Measurements from ENCODE around the gene IFT20. TPM values are rescaled to one million over a fixed set of nuclear protein-coding genes. Genes with fewer than 3 reads are reported as not detected.
A peak's percentile ranks its signal among the peaks of the same experiment; 100 is the strongest.

Gene IFT20
- total and polyA plus RNA-seq, 4 experiments from 2014 or later, result 38.7 to 63.7 (median 43.3) TPM

DNA sequence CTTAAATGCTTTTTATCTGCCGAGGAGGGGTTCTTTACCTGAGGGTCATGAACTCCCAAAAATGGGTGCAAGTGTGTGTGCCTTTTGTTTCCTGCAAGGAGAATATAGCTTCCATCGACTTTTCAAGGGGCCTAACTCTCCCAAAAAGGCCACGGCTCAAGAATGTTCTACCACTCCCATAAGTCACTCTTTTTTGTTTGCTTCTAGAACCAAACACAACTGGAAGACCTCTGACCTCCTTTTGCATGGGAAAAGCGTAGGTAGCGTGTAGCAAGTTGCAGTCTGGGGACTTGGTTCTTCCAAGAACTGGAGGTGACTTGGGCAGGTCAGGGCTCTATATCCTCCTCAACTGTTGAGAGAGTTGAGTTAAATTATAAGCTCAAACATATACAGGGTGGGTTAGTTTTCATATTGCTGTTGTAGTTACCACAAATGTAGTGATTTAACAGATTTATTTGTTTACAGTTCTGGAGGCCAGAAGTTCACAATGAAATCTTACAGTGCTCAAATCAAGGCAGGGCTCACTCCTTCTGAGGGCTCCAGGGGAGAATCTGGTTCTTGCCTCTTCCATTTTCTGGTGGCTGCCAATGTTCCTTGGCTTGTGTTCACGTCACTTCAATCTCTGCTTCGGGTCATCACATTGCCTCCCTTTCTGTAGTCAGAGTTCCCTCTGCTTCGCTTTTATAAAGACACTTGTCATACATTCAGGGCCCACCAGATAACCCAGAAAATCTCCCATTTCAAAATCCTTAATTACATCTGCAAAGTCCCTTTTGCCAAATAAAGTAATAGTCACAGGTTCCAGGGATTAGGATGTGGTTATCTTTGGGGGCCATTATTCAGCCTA lies 14.8 kb downstream of the IFT20 start:
- Mint-ChIP-seq H3K36me3 (no peaks in the 10 kb centered on the region), H3K4me3 (peak overlapping the region; percentile 87 to 95 (median 91)), H3K27me3 (no peaks in the 10 kb centered on the region), H3K27ac (peak overlapping the region in 4 of 7 donors; percentile 31 to 85 (median 61)), H3K9me3 (no peaks in the 10 kb centered on the region), H3K4me1 (peaks cover 15 to 32% (median 21%) of the 10 kb centered on the region in 4 donors)
- Histone ChIP-seq H3K27ac (ENCODE audit: low read depth, low read length) (no peak overlapping the region), H3K9me3 (ENCODE audit: control insufficient read depth in 1 of 2, low read length in 2 of 2) (no peaks in the 10 kb centered on the region), H3K27me3 (ENCODE audit: insufficient read depth, low read length) (no peaks in the 10 kb centered on the region), H3K4me3 (ENCODE audit: low read length in 2 of 2) (no peak overlapping the region), H3K4me1 (ENCODE audit: insufficient read depth, low read length) (peaks cover 19% of the 10 kb centered on the region), H3K36me3 (ENCODE audit: insufficient read depth, low read length) (no peaks in the 10 kb centered on the region)
- POLR2A ChIA-PET (ENCODE audit: partially characterized antibody), result interaction anchor here (0.5 to 4.7 kb wide), 4 partner anchors 15 to 51 kb away, joined by 3 to 39 read pairs (median 6); partner anchors contain the start of genes IFT20, POLDIP2, SARM1 and TNFAIP1
- intact Hi-C loops (cut with micrococcal nuclease), result no loop called here
- DNase-seq, result no peak
- CTCF ChIA-PET (ENCODE audit: partially characterized antibody), result interaction anchor here (0.8 to 1.3 kb wide), 4 partner anchors 15 to 515 kb away, joined by 3 to 6 read pairs (median 3); partner anchors contain the start of genes IFT20 and TNFAIP1

DNA sequence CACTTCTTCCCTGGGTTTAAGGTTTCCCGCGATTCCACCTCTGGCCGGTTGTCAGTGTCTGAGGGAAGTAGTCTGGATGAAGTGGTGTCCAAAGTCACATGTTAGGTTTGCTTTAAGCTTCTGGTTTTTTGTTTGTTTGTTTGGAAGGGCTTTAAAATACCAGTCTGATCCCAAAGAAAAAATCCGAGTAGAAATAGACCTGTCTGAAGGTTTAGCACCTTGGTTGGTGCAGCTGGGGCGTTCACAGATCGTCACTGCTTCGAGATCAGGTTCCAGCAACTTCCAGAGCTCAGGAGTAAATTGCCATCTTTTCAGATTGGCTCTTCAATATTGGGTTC lies 15.7 kb downstream of the IFT20 start:
- no peaks in the 10 kb centered on the region for H3K27me3 ChIP-seq (ENCODE audit: insufficient read depth, low read length)
- H3K4me3 ChIP-seq (ENCODE audit: low read length in 2 of 2), result peak overlapping the region; percentile 58 to 69
- DNase-seq, result no peak
- H3K27ac ChIP-seq (ENCODE audit: low read depth, low read length), result peak overlapping the region; percentile 45
- no peaks in the 10 kb centered on the region for H3K36me3 ChIP-seq (ENCODE audit: insufficient read depth, low read length)
- Mint-ChIP-seq H3K27me3 (no peaks in the 10 kb centered on the region), H3K9me3 (no peaks in the 10 kb centered on the region), H3K4me1 (peaks cover 15 to 32% (median 21%) of the 10 kb centered on the region in 4 donors), H3K36me3 (no peaks in the 10 kb centered on the region), H3K27ac (peak overlapping the region in 6 of 7 donors; percentile 69 to 89 (median 86)), H3K4me3 (peak overlapping the region; percentile 87 to 95 (median 91))
- ChIA-PET POLR2A (ENCODE audit: partially characterized antibody) (interaction anchor here (0.5 to 4.7 kb wide), 6 partner anchors 9 to 68 kb away, joined by 3 to 39 read pairs (median 4); partner anchors contain the start of genes IFT20, POLDIP2, SARM1 and TNFAIP1), CTCF (ENCODE audit: partially characterized antibody) (interaction anchor here (0.8 to 1.3 kb wide), 4 partner anchors 16 to 514 kb away, joined by 3 to 6 read pairs (median 3); partner anchors contain the start of genes IFT20 and TNFAIP1)
- peaks cover 19% of the 10 kb centered on the region for H3K4me1 ChIP-seq (ENCODE audit: insufficient read depth, low read length)
- intact Hi-C loops (cut with micrococcal nuclease), result loop anchor here (1.0 kb wide), 4 partner anchors 16 to 278 kb away; partner anchors contain the start of genes IFT20, POLDIP2, SARM1 and TNFAIP1
- no peaks in the 10 kb centered on the region for H3K9me3 ChIP-seq (ENCODE audit: control insufficient read depth in 1 of 2, low read length in 2 of 2)

DNA sequence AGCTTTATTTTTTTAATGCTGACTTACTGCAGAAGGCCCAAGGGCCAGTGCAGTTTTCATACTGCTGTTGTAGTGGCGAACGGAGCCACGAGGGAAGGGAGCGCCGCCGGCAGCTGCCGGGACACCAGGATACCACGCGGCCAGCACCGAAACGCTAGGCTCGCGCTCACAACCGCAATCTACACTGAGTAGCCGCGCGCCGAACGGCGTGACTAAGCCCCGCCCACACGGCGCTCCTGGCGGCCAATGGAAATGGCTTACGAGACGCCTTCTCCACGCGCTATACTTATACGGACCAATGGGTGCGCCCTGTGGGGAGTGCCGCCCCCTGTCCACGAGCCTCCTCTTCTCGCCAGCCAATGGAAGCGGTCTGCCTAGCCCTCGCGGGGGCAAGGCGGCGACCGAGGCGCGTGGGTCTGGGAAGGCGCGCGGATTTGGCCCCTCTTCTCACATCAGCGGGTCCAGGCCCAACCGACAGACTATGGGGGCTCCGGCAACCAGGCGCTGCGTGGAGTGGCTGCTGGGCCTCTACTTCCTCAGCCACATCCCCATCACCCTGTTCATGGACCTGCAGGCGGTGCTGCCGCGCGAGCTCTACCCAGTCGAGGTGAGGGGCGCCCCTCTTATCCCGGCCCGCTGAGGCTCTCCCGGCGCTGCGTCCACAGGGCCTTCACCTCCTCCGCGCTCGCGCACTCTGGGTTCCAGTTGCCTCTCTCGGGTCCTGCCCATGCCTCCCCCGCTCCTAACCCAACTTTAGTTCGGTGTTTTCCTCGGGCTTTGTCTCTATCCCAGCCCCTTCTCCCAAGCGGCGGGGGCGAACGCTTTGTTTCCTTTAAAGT lies 16.3 kb downstream of the IFT20 start, which contains the start of gene TMEM97:
Gene TMEM97 (plus strand): TSS at position 442 of the 839 bp plus-strand sequence. CDS start 40 bp downstream, at position 482.
- no peaks in the 10 kb centered on the region for H3K27me3 ChIP-seq (ENCODE audit: insufficient read depth, low read length)
- CTCF ChIA-PET (ENCODE audit: partially characterized antibody), result interaction anchor here (0.8 to 2.1 kb wide), 6 partner anchors 12 to 68 kb away, joined by 3 to 9 read pairs (median 5); partner anchors contain the start of genes IFT20 and TNFAIP1
- peak; percentile 93 to 96 (median 95) for DNase-seq
- H3K27ac ChIP-seq (ENCODE audit: low read depth, low read length), result peak within 1 kb of the TSS; percentile 45
- intact Hi-C loops (cut with micrococcal nuclease), result loop anchor here (1.0 kb wide), 4 partner anchors 16 to 278 kb away; partner anchors contain the start of genes IFT20, POLDIP2, SARM1 and TNFAIP1
- H3K4me1 Mint-ChIP-seq, result peaks cover 15 to 32% (median 21%) of the 10 kb centered on the region in 4 donors
- H3K4me1 ChIP-seq (ENCODE audit: insufficient read depth, low read length), result peaks cover 19% of the 10 kb centered on the region
- H3K36me3 ChIP-seq (ENCODE audit: insufficient read depth, low read length), result no peaks in the 10 kb centered on the region
- POLR2A ChIA-PET (ENCODE audit: partially characterized antibody), result interaction anchor here (0.6 to 4.7 kb wide), 8 partner anchors 10 to 281 kb away, joined by 3 to 39 read pairs (median 4); partner anchors contain the start of genes IFT20, POLDIP2, SARM1 and TNFAIP1
- H3K36me3 Mint-ChIP-seq, result no peaks in the 10 kb centered on the region
- peak within 1 kb of the TSS; percentile 87 to 95 (median 91) for H3K4me3 Mint-ChIP-seq
- H3K9me3 ChIP-seq (ENCODE audit: control insufficient read depth in 1 of 2, low read length in 2 of 2), result no peaks in the 10 kb centered on the region
- no peaks in the 10 kb centered on the region for H3K27me3 Mint-ChIP-seq
- H3K27ac Mint-ChIP-seq, result peak within 1 kb of the TSS; percentile 69 to 90 (median 86)
- H3K4me3 ChIP-seq (ENCODE audit: low read length in 2 of 2), result peak within 1 kb of the TSS; percentile 58 to 69
- no peaks in the 10 kb centered on the region for H3K9me3 Mint-ChIP-seq

DNA sequence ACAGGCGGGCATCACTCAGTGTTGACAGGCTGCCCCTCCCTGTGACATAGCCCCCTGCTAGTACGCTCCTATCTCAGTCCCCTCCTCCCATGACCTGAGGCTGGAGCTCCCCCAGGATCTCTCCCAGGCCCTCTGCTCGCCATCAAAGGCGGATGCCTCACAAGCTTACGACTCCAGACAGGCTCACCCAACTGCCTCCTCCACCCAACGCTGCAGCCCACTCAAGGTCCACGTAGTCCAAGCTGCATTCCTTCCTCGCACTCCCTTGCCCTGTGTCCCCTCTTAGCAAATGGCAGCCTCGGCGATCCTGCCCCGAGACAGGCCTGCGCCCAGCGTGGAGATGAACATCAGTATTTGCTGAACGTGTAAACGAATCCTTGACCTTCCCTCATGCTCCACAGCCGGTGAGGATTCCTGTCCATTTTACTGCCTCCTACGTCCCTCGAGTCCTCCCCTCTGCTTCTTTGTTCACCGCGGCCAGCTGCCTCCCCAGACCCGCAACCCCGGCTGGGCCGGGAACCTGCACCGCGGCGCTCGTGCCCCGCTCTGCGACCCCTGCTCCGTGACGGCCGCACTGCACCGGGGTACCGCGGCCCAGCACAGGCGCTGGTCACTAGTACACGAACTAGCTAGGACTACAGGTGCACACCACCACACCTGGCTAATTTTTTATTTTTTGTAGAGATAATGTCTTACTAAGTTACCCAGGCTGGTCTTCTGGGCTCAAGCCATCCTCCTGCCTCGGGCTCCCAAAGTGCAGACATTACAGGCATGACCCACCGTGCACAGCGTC lies 17.1 kb downstream of the IFT20 start:
- Mint-ChIP-seq H3K36me3 (no peaks in the 10 kb centered on the region), H3K4me3 (peak overlapping the region; percentile 87 to 95 (median 91)), H3K9me3 (no peaks in the 10 kb centered on the region), H3K4me1 (peaks cover 15 to 32% (median 21%) of the 10 kb centered on the region in 4 donors), H3K27me3 (no peaks in the 10 kb centered on the region), H3K27ac (peak overlapping the region in 6 of 7 donors; percentile 69 to 90 (median 86))
- Histone ChIP-seq H3K4me1 (ENCODE audit: insufficient read depth, low read length) (peaks cover 19% of the 10 kb centered on the region), H3K9me3 (ENCODE audit: control insufficient read depth in 1 of 2, low read length in 2 of 2) (no peaks in the 10 kb centered on the region), H3K4me3 (ENCODE audit: low read length in 2 of 2) (peak overlapping the region; percentile 58 to 69), H3K27ac (ENCODE audit: low read depth, low read length) (no peak overlapping the region), H3K36me3 (ENCODE audit: insufficient read depth, low read length) (no peaks in the 10 kb centered on the region), H3K27me3 (ENCODE audit: insufficient read depth, low read length) (no peaks in the 10 kb centered on the region)
- ChIA-PET POLR2A (ENCODE audit: partially characterized antibody) (interaction anchor here (0.6 to 4.7 kb wide), 6 partner anchors 11 to 281 kb away, joined by 3 to 39 read pairs (median 4); partner anchors contain the start of genes IFT20, POLDIP2 and TNFAIP1), CTCF (ENCODE audit: partially characterized antibody) (interaction anchor here (1.0 to 2.1 kb wide), 5 partner anchors 9 to 67 kb away, joined by 3 to 9 read pairs (median 4); partner anchors contain the start of genes IFT20 and TNFAIP1)
- DNase-seq, result no peak
- intact Hi-C loops (cut with micrococcal nuclease), result no loop called here

DNA sequence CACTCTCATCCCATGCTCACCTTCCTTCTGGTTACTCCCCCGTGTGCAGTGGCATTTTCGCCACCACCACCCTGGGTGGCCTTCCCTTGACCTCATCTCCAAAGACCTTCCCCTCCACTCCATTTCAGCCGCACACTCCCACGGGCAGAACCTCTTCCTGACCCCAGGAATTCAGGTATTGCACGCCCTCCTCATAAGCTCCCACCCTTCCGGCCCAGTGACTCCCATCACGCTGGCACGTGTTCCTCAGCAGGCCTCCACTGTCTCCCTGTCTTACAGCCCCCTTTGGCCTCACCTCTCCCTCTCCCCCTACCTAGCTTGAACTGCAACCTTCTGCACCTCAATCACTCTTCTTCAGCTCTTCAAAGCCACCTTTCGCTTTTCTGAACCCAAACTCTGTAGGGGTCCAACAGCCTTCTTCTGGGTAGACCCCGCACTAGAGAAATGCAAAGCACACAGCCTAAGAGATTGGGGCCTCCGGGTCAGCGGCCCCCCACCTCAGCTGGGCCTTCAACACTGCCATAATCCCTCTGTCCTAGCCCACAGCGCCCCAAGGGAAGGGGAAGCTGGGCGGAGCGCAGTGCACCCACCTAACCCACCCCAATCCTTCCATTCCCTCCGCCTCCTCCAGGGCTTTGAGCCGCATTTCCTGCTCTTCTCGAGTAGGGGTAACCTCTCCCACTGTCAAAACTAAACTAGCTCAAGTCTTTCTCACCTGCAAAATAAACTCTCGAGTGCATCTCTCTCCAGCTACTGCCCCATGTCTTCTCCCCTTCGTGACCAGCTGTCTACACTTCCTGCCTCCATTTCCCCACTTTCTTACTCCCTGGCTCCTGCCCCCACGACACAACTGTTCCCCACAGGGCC lies 17.9 kb downstream of the IFT20 start:
- Histone ChIP-seq H3K4me3 (ENCODE audit: low read length in 2 of 2) (no peak overlapping the region), H3K4me1 (ENCODE audit: insufficient read depth, low read length) (peaks cover 19% of the 10 kb centered on the region), H3K9me3 (ENCODE audit: control insufficient read depth in 1 of 2, low read length in 2 of 2) (no peaks in the 10 kb centered on the region), H3K36me3 (ENCODE audit: insufficient read depth, low read length) (no peaks in the 10 kb centered on the region), H3K27ac (ENCODE audit: low read depth, low read length) (no peak overlapping the region), H3K27me3 (ENCODE audit: insufficient read depth, low read length) (no peaks in the 10 kb centered on the region)
- Mint-ChIP-seq H3K4me1 (peaks cover 15 to 32% (median 21%) of the 10 kb centered on the region in 4 donors), H3K9me3 (no peaks in the 10 kb centered on the region), H3K4me3 (peak overlapping the region; percentile 57 to 95 (median 91)), H3K27me3 (no peaks in the 10 kb centered on the region), H3K36me3 (no peaks in the 10 kb centered on the region), H3K27ac (peak overlapping the region in 2 of 7 donors; percentile 2 to 58)
- intact Hi-C loops (cut with micrococcal nuclease), result no loop called here
- ChIA-PET POLR2A (ENCODE audit: partially characterized antibody) (interaction anchor here (4.7 kb wide), 1 partner anchor 18 kb away, joined by 39 read pairs; the partner anchor contains the start of genes IFT20 and TNFAIP1), CTCF (ENCODE audit: partially characterized antibody) (interaction anchor here (1.0 to 2.1 kb wide), 5 partner anchors 8 to 66 kb away, joined by 3 to 9 read pairs (median 4); partner anchors contain the start of genes IFT20 and TNFAIP1)
- DNase-seq, result no peak
